ENCODE results near the gene ATP7A.

GRCh38 chrX:78037881-78038280 lies 127.4 kb downstream of the ATP7A start:
- TF ChIP-seq CTCF (IDR thresholded peaks at IDR 0.05 in 2 of 3, conservative IDR thresholded peaks at IDR 0.05 in 1 of 3; ENCODE audit: borderline replicate concordance in 1 of 3, insufficient read depth in 1 of 3, low read depth in 2 of 3, low read length in 2 of 3) (no peak), ZNF274 (IDR thresholded peaks at IDR 0.05; ENCODE audit: low read depth, low read length) (no peak)
- TF ChIP-seq, protein P1, sequence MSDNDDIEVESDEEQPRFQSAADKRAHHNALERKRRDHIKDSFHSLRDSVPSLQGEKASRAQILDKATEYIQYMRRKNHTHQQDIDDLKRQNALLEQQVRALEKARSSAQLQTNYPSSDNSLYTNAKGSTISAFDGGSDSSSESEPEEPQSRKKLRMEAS (IDR thresholded peaks at IDR 0.05), result no peak
